ENCODE results near the gene USH2A. TPM values are rescaled to one million over a fixed set of nuclear protein-coding genes. Genes with fewer than 3 reads are reported as not detected.

Gene USH2A
- polyA plus RNA-seq, 2 of the 4 experiments (the other 2 are of a cell fraction): not detected

DNA sequence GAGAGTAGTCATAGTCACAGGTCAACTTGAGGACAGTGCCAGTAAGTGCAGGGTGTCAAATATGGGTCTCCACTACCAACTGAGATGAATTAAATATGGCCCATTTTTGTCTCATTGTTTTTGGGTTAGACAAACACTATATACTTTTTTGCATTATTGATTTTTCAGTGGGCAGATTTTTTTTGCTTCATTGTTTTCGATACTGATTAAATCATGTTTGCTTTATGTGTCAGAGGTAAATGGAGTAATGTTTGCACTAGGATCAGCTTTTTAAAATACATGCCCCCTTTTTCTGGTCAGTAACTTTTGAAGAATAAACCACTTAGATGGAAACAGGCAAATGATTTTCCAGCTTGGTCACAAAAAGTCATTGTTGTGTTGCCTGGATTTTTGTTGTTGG lies 199.0 kb downstream of the USH2A start:
- Histone ChIP-seq H3K4me3 (no peak overlapping the region), H3K9me3 (no peaks in the 10 kb centered on the region), H3K4me1 (no peaks in the 10 kb centered on the region), H3K27ac (no peak overlapping the region), H3K4me2 (no peak overlapping the region)
- no peak for ATAC-seq
- no peak for FAIRE-seq
- CTCF ChIA-PET: no interaction called here
- WGBS (ENCODE audit: missing lambda C conversion rate): 3% methylated on average over 1 of the region's 1 CpG
- POLR2A ChIA-PET: no interaction called here
- TF ChIP-seq HEYL (CRISPR knock-in tag; IDR thresholded peaks at IDR 0.05): no peak
- no peak for TF ChIP-seq BCL3 (IDR thresholded peaks at IDR 0.05)
- TF ChIP-seq FOXS1 (CRISPR knock-in tag; IDR thresholded peaks at IDR 0.05): no peak
- no peak for TF ChIP-seq CBX2 (IDR thresholded peaks at IDR 0.05; ENCODE audit: borderline replicate concordance, low read depth)
- no peak for DNase-seq (ENCODE audit: low read depth in 1 of 2, low spot score in 1 of 2)

- FAIRE-seq: no peak
- Histone ChIP-seq H3K4me2 (no peak overlapping the region), H3K4me3 (no peak overlapping the region), H3K27ac (no peak overlapping the region), H3K4me1 (no peaks in the 10 kb centered on the region), H3K9me3 (no peaks in the 10 kb centered on the region)
- DNase-seq (ENCODE audit: low read depth in 1 of 2, low spot score in 1 of 2): no peak
- no peak for TF ChIP-seq HOXB13 (CRISPR knock-in tag; IDR thresholded peaks at IDR 0.05; ENCODE audit: low read depth)
- TF ChIP-seq, protein P1, sequence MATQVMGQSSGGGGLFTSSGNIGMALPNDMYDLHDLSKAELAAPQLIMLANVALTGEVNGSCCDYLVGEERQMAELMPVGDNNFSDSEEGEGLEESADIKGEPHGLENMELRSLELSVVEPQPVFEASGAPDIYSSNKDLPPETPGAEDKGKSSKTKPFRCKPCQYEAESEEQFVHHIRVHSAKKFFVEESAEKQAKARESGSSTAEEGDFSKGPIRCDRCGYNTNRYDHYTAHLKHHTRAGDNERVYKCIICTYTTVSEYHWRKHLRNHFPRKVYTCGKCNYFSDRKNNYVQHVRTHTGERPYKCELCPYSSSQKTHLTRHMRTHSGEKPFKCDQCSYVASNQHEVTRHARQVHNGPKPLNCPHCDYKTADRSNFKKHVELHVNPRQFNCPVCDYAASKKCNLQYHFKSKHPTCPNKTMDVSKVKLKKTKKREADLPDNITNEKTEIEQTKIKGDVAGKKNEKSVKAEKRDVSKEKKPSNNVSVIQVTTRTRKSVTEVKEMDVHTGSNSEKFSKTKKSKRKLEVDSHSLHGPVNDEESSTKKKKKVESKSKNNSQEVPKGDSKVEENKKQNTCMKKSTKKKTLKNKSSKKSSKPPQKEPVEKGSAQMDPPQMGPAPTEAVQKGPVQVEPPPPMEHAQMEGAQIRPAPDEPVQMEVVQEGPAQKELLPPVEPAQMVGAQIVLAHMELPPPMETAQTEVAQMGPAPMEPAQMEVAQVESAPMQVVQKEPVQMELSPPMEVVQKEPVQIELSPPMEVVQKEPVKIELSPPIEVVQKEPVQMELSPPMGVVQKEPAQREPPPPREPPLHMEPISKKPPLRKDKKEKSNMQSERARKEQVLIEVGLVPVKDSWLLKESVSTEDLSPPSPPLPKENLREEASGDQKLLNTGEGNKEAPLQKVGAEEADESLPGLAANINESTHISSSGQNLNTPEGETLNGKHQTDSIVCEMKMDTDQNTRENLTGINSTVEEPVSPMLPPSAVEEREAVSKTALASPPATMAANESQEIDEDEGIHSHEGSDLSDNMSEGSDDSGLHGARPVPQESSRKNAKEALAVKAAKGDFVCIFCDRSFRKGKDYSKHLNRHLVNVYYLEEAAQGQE (IDR thresholded peaks at IDR 0.05): no peak
- TF ChIP-seq NPAS2 (CRISPR knock-in tag; IDR thresholded peaks at IDR 0.05; ENCODE audit: borderline replicate concordance): no peak
- TF ChIP-seq RAD21 (conservative IDR thresholded peaks at IDR 0.05 in 1 of 2, IDR thresholded peaks at IDR 0.05 in 1 of 2): no peak
- no peak for TF ChIP-seq JUNB (IDR thresholded peaks at IDR 0.05)
- no peak for TF ChIP-seq MAX (IDR thresholded peaks at IDR 0.05)
- no peak for TF ChIP-seq ZC3H11A (IDR thresholded peaks at IDR 0.05)
- TF ChIP-seq CEBPB (IDR thresholded peaks at IDR 0.05): no peak
- TF ChIP-seq HES2 (IDR thresholded peaks at IDR 0.05): no peak
- ChIA-PET CTCF (no interaction called here), POLR2A (no interaction called here)
- no peak for ATAC-seq
- WGBS (ENCODE audit: missing lambda C conversion rate): 28% methylated on average over 4 of the region's 4 CpGs
Observed at GRCh38 chr1:216223486-216223885, 199.8 kb downstream of the USH2A start.

DNA sequence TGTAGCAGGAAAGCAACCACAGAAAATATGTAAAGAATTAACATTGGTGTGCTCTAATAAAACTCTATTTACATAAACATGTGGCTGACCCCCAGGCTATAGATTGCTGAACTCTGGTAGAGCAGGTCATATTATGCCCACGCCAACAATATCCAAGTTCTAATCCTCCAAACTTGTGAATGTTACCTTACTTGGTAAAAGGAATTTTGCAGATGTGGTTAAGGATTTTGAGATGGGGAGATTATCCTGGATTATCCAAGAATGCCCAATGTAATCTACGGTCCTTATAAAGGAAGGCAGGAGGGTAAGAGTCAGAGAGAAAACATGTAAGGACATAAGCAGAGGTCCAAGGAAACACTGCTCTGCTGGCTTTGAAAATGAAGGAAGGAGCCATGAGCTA lies 201.0 kb downstream of the USH2A start:
- DNase-seq (ENCODE audit: low read depth in 1 of 2, low spot score in 1 of 2) (no peak), FAIRE-seq (no peak), ATAC-seq (no peak)
- Histone ChIP-seq H3K4me2 (no peak overlapping the region), H3K9me3 (no peaks in the 10 kb centered on the region), H3K27ac (no peak overlapping the region), H3K4me1 (no peaks in the 10 kb centered on the region), H3K4me3 (no peak overlapping the region)
- ChIA-PET CTCF (interaction anchor here (1.1 to 1.8 kb wide), 4 partner anchors 27 to 619 kb away, joined by 3 to 5 read pairs (median 4); no protein-coding TSS in a partner anchor), POLR2A (no interaction called here)
- 63% methylated on average over 2 of the region's 2 CpGs for WGBS (ENCODE audit: missing lambda C conversion rate)
- TF ChIP-seq, protein P2, sequence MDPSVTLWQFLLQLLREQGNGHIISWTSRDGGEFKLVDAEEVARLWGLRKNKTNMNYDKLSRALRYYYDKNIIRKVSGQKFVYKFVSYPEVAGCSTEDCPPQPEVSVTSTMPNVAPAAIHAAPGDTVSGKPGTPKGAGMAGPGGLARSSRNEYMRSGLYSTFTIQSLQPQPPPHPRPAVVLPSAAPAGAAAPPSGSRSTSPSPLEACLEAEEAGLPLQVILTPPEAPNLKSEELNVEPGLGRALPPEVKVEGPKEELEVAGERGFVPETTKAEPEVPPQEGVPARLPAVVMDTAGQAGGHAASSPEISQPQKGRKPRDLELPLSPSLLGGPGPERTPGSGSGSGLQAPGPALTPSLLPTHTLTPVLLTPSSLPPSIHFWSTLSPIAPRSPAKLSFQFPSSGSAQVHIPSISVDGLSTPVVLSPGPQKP (IDR thresholded peaks at IDR 0.05; ENCODE audit: low read depth, low read length): no peak
- no peak for TF ChIP-seq MAFK (IDR thresholded peaks at IDR 0.05; ENCODE audit: partially characterized antibody)
- no peak for TF ChIP-seq HOXA7 (CRISPR knock-in tag; IDR thresholded peaks at IDR 0.05)
- no peak for TF ChIP-seq CBX8 (IDR thresholded peaks at IDR 0.05)
- TF ChIP-seq, protein P3, sequence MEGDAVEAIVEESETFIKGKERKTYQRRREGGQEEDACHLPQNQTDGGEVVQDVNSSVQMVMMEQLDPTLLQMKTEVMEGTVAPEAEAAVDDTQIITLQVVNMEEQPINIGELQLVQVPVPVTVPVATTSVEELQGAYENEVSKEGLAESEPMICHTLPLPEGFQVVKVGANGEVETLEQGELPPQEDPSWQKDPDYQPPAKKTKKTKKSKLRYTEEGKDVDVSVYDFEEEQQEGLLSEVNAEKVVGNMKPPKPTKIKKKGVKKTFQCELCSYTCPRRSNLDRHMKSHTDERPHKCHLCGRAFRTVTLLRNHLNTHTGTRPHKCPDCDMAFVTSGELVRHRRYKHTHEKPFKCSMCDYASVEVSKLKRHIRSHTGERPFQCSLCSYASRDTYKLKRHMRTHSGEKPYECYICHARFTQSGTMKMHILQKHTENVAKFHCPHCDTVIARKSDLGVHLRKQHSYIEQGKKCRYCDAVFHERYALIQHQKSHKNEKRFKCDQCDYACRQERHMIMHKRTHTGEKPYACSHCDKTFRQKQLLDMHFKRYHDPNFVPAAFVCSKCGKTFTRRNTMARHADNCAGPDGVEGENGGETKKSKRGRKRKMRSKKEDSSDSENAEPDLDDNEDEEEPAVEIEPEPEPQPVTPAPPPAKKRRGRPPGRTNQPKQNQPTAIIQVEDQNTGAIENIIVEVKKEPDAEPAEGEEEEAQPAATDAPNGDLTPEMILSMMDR (IDR thresholded peaks at IDR 0.05): no peak
- TF ChIP-seq, protein P1 (IDR thresholded peaks at IDR 0.05): no peak
- TF ChIP-seq ATOH8 (CRISPR knock-in tag; IDR thresholded peaks at IDR 0.05; ENCODE audit: low read depth): no peak
- no peak for TF ChIP-seq EHF (CRISPR knock-in tag; IDR thresholded peaks at IDR 0.05)
- no peak for TF ChIP-seq CHD4 (IDR thresholded peaks at IDR 0.05; ENCODE audit: borderline replicate concordance)
